ENCODE data around the gene OR10G2. TPM values are rescaled to one million over a fixed set of nuclear protein-coding genes. Genes with fewer than 3 reads are reported as not detected.
"Not testable (repeated sequence)": the region's sequence is repeated elsewhere in the genome, so short reads cannot be mapped to it uniquely, and the experiment has no call there.

Gene OR10G2
- total RNA-seq, 1 experiment from 2014 or later, result not detected

GRCh38 chr14:21642683-21643082 is 7.9 kb upstream of the OR10G2 start:
- no peaks in the 10 kb centered on the region for H3K36me3 ChIP-seq
- H3K4me1 ChIP-seq (replicated peaks), result no peaks in the 10 kb centered on the region
- H3K9me3 ChIP-seq (replicated peaks), result no peaks in the 10 kb centered on the region
- 0 out of 2 replicates have a peak, but pooled peaks cover 3% of the 10 kb centered on the region for H3K27me3 ChIP-seq (replicated peaks)
- no peak overlapping the region for H3K27ac ChIP-seq
- H3K4me3 ChIP-seq, result no peak overlapping the region
- DNase-seq (ENCODE audit: low read depth in 1 of 2, low spot score in 2 of 2), result no peak

GRCh38 chr14:21631084-21631483 is 3.7 kb downstream of the OR10G2 start:
- Histone ChIP-seq H3K4me1 (replicated peaks) (no peaks in the 10 kb centered on the region), H3K27ac (no peak overlapping the region), H3K4me3 (no peak overlapping the region), H3K27me3 (replicated peaks) (no peaks in the 10 kb centered on the region; the same call in 1 of the 2 replicates), H3K36me3 (no peaks in the 10 kb centered on the region), H3K9me3 (replicated peaks) (no peaks in the 10 kb centered on the region)
- DNase-seq (ENCODE audit: low read depth in 1 of 2, low spot score in 2 of 2), result no peak

DNA sequence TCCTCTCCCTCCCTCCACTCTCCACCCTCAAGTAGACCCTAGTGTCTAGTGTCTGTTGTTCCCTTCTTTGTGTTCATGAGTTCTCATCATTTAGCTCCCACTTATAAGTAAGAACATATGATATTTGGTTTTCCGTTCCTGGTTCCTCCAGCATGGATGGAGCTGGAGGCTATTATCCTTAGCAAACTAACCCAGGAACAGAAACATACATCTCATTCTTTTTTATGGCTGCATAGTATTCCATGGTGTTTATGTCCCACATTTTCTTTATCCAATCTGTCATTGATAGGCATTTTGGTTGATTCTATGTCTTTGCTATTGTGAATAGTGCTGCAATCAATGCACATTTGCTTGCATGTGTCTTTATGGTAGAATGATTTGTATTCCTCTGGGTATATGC is 4.2 kb downstream of the OR10G2 start:
- H3K4me3 ChIP-seq; DNase-seq (ENCODE audit: low read depth in 1 of 2, low spot score in 2 of 2); H3K9me3 ChIP-seq (replicated peaks); H3K27me3 ChIP-seq (replicated peaks); H3K27ac ChIP-seq; H3K4me1 ChIP-seq (replicated peaks); H3K36me3 ChIP-seq: not testable (repeated sequence)

GRCh38 chr14:21626491-21627230 is 8.1 kb downstream of the OR10G2 start:
- no peaks in the 10 kb centered on the region for H3K4me1 ChIP-seq (replicated peaks)
- H3K9me3 ChIP-seq (replicated peaks), result no peaks in the 10 kb centered on the region
- no peaks in the 10 kb centered on the region for H3K27me3 ChIP-seq (replicated peaks)
- DNase-seq (ENCODE audit: low read depth in 1 of 2, low spot score in 2 of 2), result no peak
- no peak overlapping the region for H3K27ac ChIP-seq
- no peak overlapping the region for H3K4me3 ChIP-seq
- no peaks in the 10 kb centered on the region for H3K36me3 ChIP-seq

DNA sequence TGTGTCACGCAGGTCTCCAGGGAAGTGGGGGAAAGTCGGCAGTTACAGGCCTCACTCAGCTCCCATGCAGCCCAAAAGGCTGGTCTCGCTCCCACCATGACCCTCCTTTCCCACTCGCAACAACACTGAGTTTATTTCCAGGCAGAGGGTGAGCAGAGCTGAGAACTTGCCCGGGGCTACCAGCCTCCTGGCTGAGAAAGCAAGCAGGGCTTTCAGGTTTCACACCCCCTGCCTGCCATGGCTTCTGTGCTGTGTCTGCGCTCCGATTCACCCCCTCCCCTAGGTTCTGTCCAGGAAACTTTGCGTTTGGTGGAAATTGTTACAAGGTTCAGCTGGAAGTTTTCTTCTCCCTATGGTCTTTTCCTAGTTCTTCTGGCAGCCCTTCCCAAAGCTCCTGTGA is 17.1 kb downstream of the OR10G2 start:
- Histone ChIP-seq H3K27ac (no peak overlapping the region), H3K4me1 (replicated peaks) (no peaks in the 10 kb centered on the region), H3K9me3 (replicated peaks) (no peaks in the 10 kb centered on the region), H3K4me3 (no peak overlapping the region), H3K27me3 (replicated peaks) (no peaks in the 10 kb centered on the region), H3K36me3 (no peaks in the 10 kb centered on the region)
- DNase-seq (ENCODE audit: low read depth in 1 of 2, low spot score in 2 of 2), result no peak

DNA sequence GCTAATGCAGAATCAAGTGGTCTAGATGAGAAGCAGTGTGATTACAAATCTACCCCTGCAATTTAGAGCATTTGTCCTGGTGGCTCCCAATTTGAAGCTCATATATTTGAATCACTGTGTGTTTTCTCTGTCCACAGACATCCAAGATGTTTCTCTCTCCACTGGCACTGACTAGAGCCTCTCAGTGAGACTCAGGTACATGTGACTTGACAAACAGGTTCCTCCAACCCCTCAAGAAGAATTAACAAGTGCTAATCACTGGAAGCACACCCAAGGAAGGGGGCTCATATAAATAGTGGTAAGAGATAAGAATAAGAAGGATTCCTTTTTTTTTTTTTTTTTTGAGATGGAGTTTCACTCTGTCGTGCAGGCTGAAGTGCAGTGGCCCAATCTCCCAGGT is 20.5 kb downstream of the OR10G2 start:
- Histone ChIP-seq H3K4me1 (replicated peaks) (no peaks in the 10 kb centered on the region), H3K27me3 (replicated peaks) (no peaks in the 10 kb centered on the region), H3K4me3 (no peak overlapping the region), H3K27ac (no peak overlapping the region), H3K9me3 (replicated peaks) (no peaks in the 10 kb centered on the region), H3K36me3 (no peaks in the 10 kb centered on the region)
- no peak for DNase-seq (ENCODE audit: low read depth in 1 of 2, low spot score in 2 of 2)

- Histone ChIP-seq H3K4me1 (replicated peaks) (no peaks in the 10 kb centered on the region), H3K36me3 (no peaks in the 10 kb centered on the region), H3K9me3 (replicated peaks) (no peaks in the 10 kb centered on the region), H3K4me3 (no peak overlapping the region), H3K27ac (no peak overlapping the region), H3K27me3 (replicated peaks) (no peaks in the 10 kb centered on the region)
- no peak for DNase-seq (ENCODE audit: low read depth in 1 of 2, low spot score in 2 of 2)
Observed at GRCh38 chr14:21612324-21612723, 22.4 kb downstream of the OR10G2 start.

- not testable (repeated sequence) for H3K27me3 ChIP-seq (replicated peaks); H3K9me3 ChIP-seq (replicated peaks); DNase-seq (ENCODE audit: low read depth in 1 of 2, low spot score in 2 of 2); H3K4me1 ChIP-seq (replicated peaks); H3K36me3 ChIP-seq; H3K4me3 ChIP-seq; H3K27ac ChIP-seq
Observed at GRCh38 chr14:21602181-21602580, 32.6 kb downstream of the OR10G2 start.

DNA sequence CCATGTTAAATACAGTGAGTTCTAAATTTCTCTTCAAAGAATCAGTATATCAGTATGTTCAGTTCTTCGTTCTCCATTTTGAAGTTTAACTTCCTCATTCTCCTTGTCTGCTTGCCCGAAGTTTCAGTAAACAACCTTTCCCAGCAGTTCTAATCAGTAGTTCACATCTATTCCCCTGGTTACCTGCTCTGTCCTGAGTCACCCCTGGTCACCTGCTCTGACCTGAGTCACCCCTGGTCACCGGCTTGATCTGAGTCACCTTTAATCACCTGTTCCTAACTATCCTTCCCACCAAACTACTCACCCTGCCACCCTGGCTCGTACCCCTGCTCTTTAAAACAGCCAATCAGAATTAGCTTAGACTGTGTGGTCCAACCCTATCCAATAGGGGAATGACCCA is 45.4 kb downstream of the OR10G2 start:
- H3K4me1 ChIP-seq (replicated peaks), result no peaks in the 10 kb centered on the region
- no peak for DNase-seq (ENCODE audit: low read depth in 1 of 2, low spot score in 2 of 2)

More for the DNA sequence above, 45.4 kb downstream of the OR10G2 start:
- no peak overlapping the region for H3K27ac ChIP-seq
- H3K9me3 ChIP-seq (replicated peaks), result no peaks in the 10 kb centered on the region
- H3K4me3 ChIP-seq, result no peak overlapping the region
- H3K36me3 ChIP-seq, result no peaks in the 10 kb centered on the region
- H3K27me3 ChIP-seq (replicated peaks), result no peaks in the 10 kb centered on the region

Other genes starting within 250 kb of the OR10G2 start
- 23.7 and 41.0 TPM in 2 replicates for gene CHD8, start 178.8 kb downstream of the OR10G2 start, total RNA-seq (2014; rRNA removed; shearing (Covaris generic))
- 15.4 and 28.3 TPM in 2 replicates for gene RAB2B, start 158.0 kb downstream of the OR10G2 start, total RNA-seq (2014; rRNA removed; shearing (Covaris generic))
- gene TOX4, start 157.7 kb downstream of the OR10G2 start, total RNA-seq (2014; rRNA removed; shearing (Covaris generic)), result 18.1 and 23.2 TPM in 2 replicates
- 39.8 and 51.8 TPM in 2 replicates for gene METTL3, start 123.6 kb downstream of the OR10G2 start, total RNA-seq (2014; rRNA removed; shearing (Covaris generic))
- 0.09 and 0.21 TPM in 2 replicates for gene SALL2, start 108.6 kb downstream of the OR10G2 start, total RNA-seq (2014; rRNA removed; shearing (Covaris generic))
- gene OR10G3, start 54.9 kb downstream of the OR10G2 start, total RNA-seq (2014; rRNA removed; shearing (Covaris generic)), result not detected in 2 replicates
- not detected in 2 replicates for gene OR4E2, start 18.9 kb upstream of the OR10G2 start, total RNA-seq (2014; rRNA removed; shearing (Covaris generic))
- gene OR4E1, start 38.9 kb upstream of the OR10G2 start, total RNA-seq (2014; rRNA removed; shearing (Covaris generic)), result not detected in 2 replicates